Activated T-cell treated with anti-CD3 and anti-CD28 coated beads, Interleukin-2, amount 50 U/mL, for 1 hour (primary cell): ENCODE results near the gene RELL2.
"Not testable (repeated sequence)": the region's sequence is repeated elsewhere in the genome, so short reads cannot be mapped to it uniquely, and the experiment has no call there.

ENCODE experiments used
- DNase-seq: peaks from one replicate; pipeline ENCODE4 v3.0.0-alpha.2; 2020

Gene RELL2

GRCh38 chr5:141636413-141637122 lies at the start of gene RELL2, which contains the start of gene HDAC3:
TSS of gene RELL2 (plus strand) at chr5:141636997. CDS start at chr5:141638226, 1,229 bp downstream.
TSS of gene HDAC3 (minus strand) at chr5:141636849. CDS start at chr5:141636790, 59 bp downstream.
- peak; percentile 99 for DNase-seq

GRCh38 chr5:141590127-141590526 lies 46.7 kb upstream of the RELL2 start:
- no peak for DNase-seq

GRCh38 chr5:141596867-141597266 lies 39.9 kb upstream of the RELL2 start:
- DNase-seq, result no peak

GRCh38 chr5:141597394-141597793 lies 39.4 kb upstream of the RELL2 start:
- no peak for DNase-seq

- DNase-seq, result no peak
Observed at GRCh38 chr5:141597814-141598213, 39.0 kb upstream of the RELL2 start.

- no peak for DNase-seq
Observed at GRCh38 chr5:141598391-141599345, 38.1 kb upstream of the RELL2 start.

- DNase-seq, result no peak
Observed at GRCh38 chr5:141602606-141603005, 34.2 kb upstream of the RELL2 start.

- no peak for DNase-seq
Observed at GRCh38 chr5:141603923-141604717, 32.7 kb upstream of the RELL2 start.

GRCh38 chr5:141605523-141606277 lies 31.1 kb upstream of the RELL2 start:
- DNase-seq, result peak; percentile 57

GRCh38 chr5:141608046-141608445 lies 28.8 kb upstream of the RELL2 start:
- no peak for DNase-seq

GRCh38 chr5:141608557-141608956 lies 28.2 kb upstream of the RELL2 start:
- no peak for DNase-seq

GRCh38 chr5:141609044-141609443 lies 27.8 kb upstream of the RELL2 start:
- DNase-seq, result no peak

- not testable (repeated sequence) for DNase-seq
Observed at GRCh38 chr5:141609921-141610320, 26.9 kb upstream of the RELL2 start.

- DNase-seq, result no peak
Observed at GRCh38 chr5:141611289-141611688, 25.5 kb upstream of the RELL2 start.

- no peak for DNase-seq
Observed at GRCh38 chr5:141613344-141613743, 23.5 kb upstream of the RELL2 start.

GRCh38 chr5:141615991-141616720 lies 20.6 kb upstream of the RELL2 start:
- no peak for DNase-seq

- DNase-seq, result no peak
Observed at GRCh38 chr5:141617128-141617527, 19.7 kb upstream of the RELL2 start.

GRCh38 chr5:141617682-141618029 lies 19.1 kb upstream of the RELL2 start:
- DNase-seq, result no peak

GRCh38 chr5:141618030-141618803 lies 18.6 kb upstream of the RELL2 start:
- peak; percentile 60 for DNase-seq

GRCh38 chr5:141618804-141619554 lies 17.8 kb upstream of the RELL2 start, which contains the start of gene DIAPH1:
TSS of gene DIAPH1 (minus strand) at chr5:141619000. CDS start at chr5:141618914, 86 bp downstream.
- peak; percentile 97 for DNase-seq
